Activated B cell treated with CpG ODN at 0.5 μM for 24 hours (primary cell): ENCODE results near the gene CPEB3. TPM values are rescaled to one million over a fixed set of nuclear protein-coding genes. Genes with fewer than 3 reads are reported as not detected.
"Not testable (repeated sequence)": the region's sequence is repeated elsewhere in the genome, so short reads cannot be mapped to it uniquely, and the experiment has no call there.

Experiments
- ATAC-seq: fragments of 200-7000 bp; cut with Tn5 transposase; one replicate; pipeline ENCODE4 v1.10.0; 2021; ENCODE audit warnings: low read depth, mild to moderate bottlenecking, moderate library complexity
- CTCF ChIA-PET: fragments of 350-600 bp; sonication (Branson Sonifier 250); formaldehyde crosslinking; loops from one replicate; lab custom pipeline; 2021; ENCODE audit warnings: antibody characterized with exemption; lab: Charles Lee
- POLR2A ChIA-PET: fragments of 350-600 bp; sonication (Branson Sonifier 250); formaldehyde crosslinking; loops from one replicate; lab custom pipeline; 2021; ENCODE audit warnings: antibody characterized with exemption; lab: Charles Lee
- DNase-seq: peaks from one replicate; pipeline ENCODE4 v3.0.0; 2022
- H3K27ac Mint-ChIP-seq: one replicate; pipeline ENCODE4 v1.8.0; 2020; ENCODE audit warnings: mixed read lengths
- H3K27me3 Mint-ChIP-seq: one replicate; pipeline ENCODE4 v1.8.0; 2021; ENCODE audit warnings: mixed read lengths
- H3K36me3 Mint-ChIP-seq: one replicate; pipeline ENCODE4 v1.8.0; 2021; ENCODE audit warnings: low read depth, mixed read lengths
- H3K4me1 Mint-ChIP-seq: one replicate; pipeline ENCODE4 v1.8.0; 2021; ENCODE audit warnings: mixed read lengths
- H3K4me3 Mint-ChIP-seq: one replicate; pipeline ENCODE4 v1.8.0; 2020; ENCODE audit warnings: mild to moderate bottlenecking, mixed read lengths
- H3K9me3 Mint-ChIP-seq: one replicate; pipeline ENCODE4 v1.8.0; 2020; ENCODE audit warnings: mixed read lengths
- CTCF ChIP-seq: fragments of 200-600 bp; IDR thresholded peaks from one replicate; pipeline ENCODE4 v1.8.0; 2022; ENCODE audit warnings: antibody characterized with exemption, mild to moderate bottlenecking
- intact Hi-C: fragments of 100-400 bp; cut with micrococcal nuclease; formaldehyde crosslinking; loops from one replicate; pipeline ENCODE4 v1.15.1; 2024
- total RNA-seq: library from RNA; stranded (reverse); gene quantifications from 2 replicates; pipeline ENCODE4 v1.2.3, GENCODE V29; 2022

Gene CPEB3
- total RNA-seq, 1 donor from 2014 or later = 2.5 TPM

DNA sequence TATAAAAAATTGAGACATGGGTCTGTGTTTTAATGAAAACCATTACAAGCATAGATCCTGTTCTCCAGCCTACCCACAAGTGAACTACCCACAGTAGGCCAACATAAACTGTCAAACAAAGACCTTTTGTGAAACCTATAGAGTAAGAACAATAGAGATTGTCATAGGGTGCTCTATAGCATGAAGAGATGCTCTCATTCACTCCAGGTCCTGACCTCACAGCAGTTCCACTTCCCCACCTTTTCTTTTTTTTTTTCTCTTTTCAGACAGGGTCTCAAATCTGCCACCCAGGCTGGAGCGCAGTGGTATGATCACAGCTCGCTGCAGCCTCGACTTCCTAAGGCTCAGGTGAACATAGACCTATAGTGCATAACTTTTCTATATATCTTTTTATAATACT, 72.3 kb downstream of the CPEB3 start:
- CTCF ChIA-PET = no interaction called here
- peaks cover 3% of the 10 kb centered on the region for H3K36me3 Mint-ChIP-seq
- DNase-seq (no peak), ATAC-seq (no peak)
- H3K27me3 Mint-ChIP-seq = no peaks in the 10 kb centered on the region
- H3K27ac Mint-ChIP-seq = no peak overlapping the region
- TF ChIP-seq CTCF = no peak
- intact Hi-C loops = no loop called here
- H3K4me3 Mint-ChIP-seq = no peak overlapping the region
- H3K4me1 Mint-ChIP-seq = no peaks in the 10 kb centered on the region
- POLR2A ChIA-PET = no interaction called here
- H3K9me3 Mint-ChIP-seq = no peaks in the 10 kb centered on the region

- H3K27ac Mint-ChIP-seq, H3K9me3 Mint-ChIP-seq, DNase-seq, POLR2A ChIA-PET, CTCF ChIA-PET, intact Hi-C loops, H3K27me3 Mint-ChIP-seq, H3K4me3 Mint-ChIP-seq, H3K4me1 Mint-ChIP-seq, H3K36me3 Mint-ChIP-seq: not testable (repeated sequence)
- peak; percentile 18 for ATAC-seq
Observed at GRCh38 chr10:92216608-92217007, 74.3 kb downstream of the CPEB3 start.

- H3K4me3 Mint-ChIP-seq, H3K27me3 Mint-ChIP-seq, CTCF ChIA-PET, ATAC-seq, H3K9me3 Mint-ChIP-seq, intact Hi-C loops, DNase-seq, H3K27ac Mint-ChIP-seq, H3K36me3 Mint-ChIP-seq: not testable (repeated sequence)
- H3K4me1 Mint-ChIP-seq = peaks cover 11% of the 10 kb centered on the region
- POLR2A ChIA-PET = interaction anchor here (0.7 kb wide), 1 partner anchor 8 kb away, joined by 6 read pairs; no protein-coding TSS in a partner anchor
Observed at GRCh38 chr10:92215222-92215621, 75.7 kb downstream of the CPEB3 start.

DNA sequence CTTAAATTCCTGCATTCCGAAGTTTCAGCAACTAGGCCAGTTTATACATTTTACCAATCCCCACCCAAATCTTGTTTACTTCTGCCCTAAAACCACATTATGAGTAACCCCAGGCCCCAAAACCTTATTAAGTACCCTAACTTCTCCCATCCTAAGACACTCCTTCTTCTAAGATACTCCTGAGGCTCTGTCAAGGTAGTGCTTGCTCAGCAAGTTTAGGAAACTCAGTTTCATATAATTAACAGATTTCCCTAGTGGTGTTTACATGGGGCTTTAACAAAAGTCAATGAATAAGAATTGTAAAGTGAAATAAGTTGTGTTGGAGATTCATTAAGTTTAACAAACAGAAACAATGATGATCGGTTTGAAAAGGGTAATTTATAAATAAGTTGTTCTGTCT, 77.8 kb downstream of the CPEB3 start:
- H3K36me3 Mint-ChIP-seq = peaks cover 2% of the 10 kb centered on the region
- no peak overlapping the region for H3K4me3 Mint-ChIP-seq
- DNase-seq (no peak), ATAC-seq (no peak)
- ChIA-PET POLR2A (no interaction called here), CTCF (no interaction called here)
- H3K27me3 Mint-ChIP-seq = no peaks in the 10 kb centered on the region
- no peak for TF ChIP-seq CTCF
- no peaks in the 10 kb centered on the region for H3K9me3 Mint-ChIP-seq
- H3K27ac Mint-ChIP-seq = peak overlapping the region; percentile 51
- intact Hi-C loops = no loop called here
- peaks cover 15% of the 10 kb centered on the region for H3K4me1 Mint-ChIP-seq

- Mint-ChIP-seq H3K27me3 (no peaks in the 10 kb centered on the region), H3K4me1 (peaks cover 15% of the 10 kb centered on the region), H3K27ac (no peak overlapping the region), H3K9me3 (no peaks in the 10 kb centered on the region), H3K4me3 (no peak overlapping the region), H3K36me3 (peaks cover 4% of the 10 kb centered on the region)
- DNase-seq (no peak), ATAC-seq (no peak)
- POLR2A ChIA-PET = no interaction called here
- intact Hi-C loops = no loop called here
- TF ChIP-seq CTCF = no peak
- CTCF ChIA-PET = no interaction called here
Observed at GRCh38 chr10:92208736-92209135, 82.1 kb downstream of the CPEB3 start.

DNA sequence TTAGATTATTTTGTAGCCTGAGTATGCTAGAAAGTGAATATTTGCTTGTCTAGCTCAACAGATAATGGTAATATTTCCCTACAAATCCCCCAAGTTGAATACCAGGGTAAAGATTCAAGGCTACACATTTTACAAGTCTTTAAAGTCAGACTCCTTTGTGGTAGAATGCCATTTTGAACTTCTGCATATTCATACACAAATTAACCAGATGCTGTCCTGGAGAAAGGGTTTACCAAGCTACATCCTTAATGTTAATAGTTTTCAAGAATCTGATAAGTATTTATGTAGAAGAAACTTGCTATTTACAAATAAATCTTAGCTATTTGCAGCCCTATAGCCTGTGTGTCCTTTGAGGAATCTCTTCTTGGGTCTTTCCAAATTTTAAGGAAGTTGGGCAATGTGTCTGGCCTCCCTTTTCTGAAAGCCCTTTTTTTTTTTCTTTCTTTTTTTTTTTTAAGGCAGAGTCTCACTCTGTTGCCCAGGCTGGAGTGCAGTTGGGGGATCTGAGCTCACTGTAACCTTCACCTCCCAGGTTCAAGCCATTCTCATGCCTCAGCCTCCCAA, 82.6 kb downstream of the CPEB3 start:
- no peak for TF ChIP-seq CTCF
- intact Hi-C loops = no loop called here
- H3K36me3 Mint-ChIP-seq = peaks cover 4% of the 10 kb centered on the region
- DNase-seq (no peak), ATAC-seq (no peak)
- H3K9me3 Mint-ChIP-seq = no peaks in the 10 kb centered on the region
- no peaks in the 10 kb centered on the region for H3K27me3 Mint-ChIP-seq
- no peak overlapping the region for H3K4me3 Mint-ChIP-seq
- peaks cover 15% of the 10 kb centered on the region for H3K4me1 Mint-ChIP-seq
- H3K27ac Mint-ChIP-seq = no peak overlapping the region
- POLR2A ChIA-PET = interaction anchor here (0.6 kb wide), 1 partner anchor 14 kb away, joined by 4 read pairs; no protein-coding TSS in a partner anchor
- CTCF ChIA-PET = no interaction called here
